Uterus (tissue), 2 donors: Measurements from ENCODE around the gene MINDY4.

Experiments used
- CTCF ChIP-seq, 4 experiments: fragments of 200-600 bp in 2 of 4; fragments of 450-650 bp in 2 of 4; sonication (generic) in 2 of 4; IDR thresholded peaks; one replicate each; pipeline ENCODE4 v1.5.1; 2016 to 2019; ENCODE audit warnings: antibody characterized with exemption in 4 of 4, mild to moderate bottlenecking in 2 of 4, moderate library complexity in 1 of 4
- POLR2A ChIP-seq, 2 donors: fragments of 450-650 bp; IDR thresholded peaks; one replicate each; pipeline ENCODE4 v1.6.1; 2016; ENCODE audit warnings: antibody characterized with exemption in 2 of 2, mild to moderate bottlenecking in 1 of 2, moderate library complexity in 1 of 2

- TF ChIP-seq POLR2A (IDR thresholded peaks at IDR 0.05) (no peak), CTCF (IDR thresholded peaks at IDR 0.05) (no peak)
Observed at GRCh38 chr7:30828591-30828990, 57.4 kb downstream of the MINDY4 start.
